Dendritic cell treated with granulocyte-macrophage colony-stimulating factor and Interleukin-4, amounts not matched to agents 40 ng/mL and 50 ng/mL, for 4 days (primary cell): ENCODE measurements around the gene TNIK.
A peak's percentile ranks its signal among the peaks of the same experiment; 100 is the strongest.

Source experiments
- H3K27ac Mint-ChIP-seq: one replicate; pipeline ENCODE4 v1.8.0; 2022; ENCODE audit warnings: mild to moderate bottlenecking, mixed read lengths
- H3K27me3 Mint-ChIP-seq: one replicate; pipeline ENCODE4 v1.8.0; 2022; ENCODE audit warnings: mild to moderate bottlenecking, mixed read lengths
- H3K36me3 Mint-ChIP-seq: one replicate; pipeline ENCODE4 v1.8.0; 2022; ENCODE audit warnings: low read depth, mixed read lengths
- H3K4me1 Mint-ChIP-seq: one replicate; pipeline ENCODE4 v1.8.0; 2022; ENCODE audit warnings: low read depth, mixed read lengths
- H3K4me3 Mint-ChIP-seq: one replicate; pipeline ENCODE4 v1.8.0; 2022; ENCODE audit warnings: mild to moderate bottlenecking, moderate library complexity, mixed read lengths
- H3K9me3 Mint-ChIP-seq: one replicate; pipeline ENCODE4 v1.8.0; 2022; ENCODE audit warnings: mixed read lengths
- intact Hi-C: fragments of 100-400 bp; cut with micrococcal nuclease; formaldehyde crosslinking; loops from one replicate; pipeline ENCODE4 v1.15.0; 2022

TNIK gene

GRCh38 chr3:171274222-171274621 is 186.0 kb downstream of the TNIK start:
- intact Hi-C loops: no loop called here
- Mint-ChIP-seq H3K27ac (no peak overlapping the region), H3K36me3 (no peaks in the 10 kb centered on the region), H3K4me1 (no peaks in the 10 kb centered on the region), H3K4me3 (no peak overlapping the region), H3K9me3 (no peaks in the 10 kb centered on the region), H3K27me3 (no peaks in the 10 kb centered on the region)

GRCh38 chr3:171270541-171270940 is 189.7 kb downstream of the TNIK start:
- peaks cover 16% of the 10 kb centered on the region for H3K4me1 Mint-ChIP-seq
- no peak overlapping the region for H3K27ac Mint-ChIP-seq
- intact Hi-C loops: no loop called here
- no peaks in the 10 kb centered on the region for H3K9me3 Mint-ChIP-seq
- no peaks in the 10 kb centered on the region for H3K27me3 Mint-ChIP-seq
- no peaks in the 10 kb centered on the region for H3K36me3 Mint-ChIP-seq
- no peak overlapping the region for H3K4me3 Mint-ChIP-seq

GRCh38 chr3:171269542-171269941 is 190.7 kb downstream of the TNIK start:
- Mint-ChIP-seq H3K27me3 (no peaks in the 10 kb centered on the region), H3K4me1 (peaks cover 16% of the 10 kb centered on the region), H3K4me3 (no peak overlapping the region), H3K27ac (no peak overlapping the region), H3K36me3 (no peaks in the 10 kb centered on the region), H3K9me3 (no peaks in the 10 kb centered on the region)
- intact Hi-C loops: no loop called here

GRCh38 chr3:171268677-171269076 is 191.5 kb downstream of the TNIK start:
- H3K4me1 Mint-ChIP-seq: peaks cover 16% of the 10 kb centered on the region
- intact Hi-C loops: no loop called here
- H3K4me3 Mint-ChIP-seq: no peak overlapping the region

GRCh38 chr3:171267104-171267503 is 193.1 kb downstream of the TNIK start:
- intact Hi-C loops: no loop called here
- no peak overlapping the region for H3K4me3 Mint-ChIP-seq
- H3K9me3 Mint-ChIP-seq: no peaks in the 10 kb centered on the region
- no peaks in the 10 kb centered on the region for H3K36me3 Mint-ChIP-seq
- H3K4me1 Mint-ChIP-seq: peaks cover 16% of the 10 kb centered on the region
- H3K27me3 Mint-ChIP-seq: no peaks in the 10 kb centered on the region
- H3K27ac Mint-ChIP-seq: no peak overlapping the region

More at GRCh38 chr3:171268677-171269076, 191.5 kb downstream of the TNIK start:
- H3K27me3 Mint-ChIP-seq: no peaks in the 10 kb centered on the region
- no peaks in the 10 kb centered on the region for H3K9me3 Mint-ChIP-seq
- H3K27ac Mint-ChIP-seq: peak overlapping the region; percentile 35
- H3K36me3 Mint-ChIP-seq: no peaks in the 10 kb centered on the region

- H3K9me3 Mint-ChIP-seq: no peaks in the 10 kb centered on the region
- H3K36me3 Mint-ChIP-seq: no peaks in the 10 kb centered on the region
- no peak overlapping the region for H3K27ac Mint-ChIP-seq
- no peaks in the 10 kb centered on the region for H3K27me3 Mint-ChIP-seq
- peaks cover 18% of the 10 kb centered on the region for H3K4me1 Mint-ChIP-seq
- intact Hi-C loops: no loop called here
- H3K4me3 Mint-ChIP-seq: no peak overlapping the region
Observed at GRCh38 chr3:171266740-171267073, 193.5 kb downstream of the TNIK start.

GRCh38 chr3:171266034-171266739 is 194.0 kb downstream of the TNIK start:
- Mint-ChIP-seq H3K27me3 (no peaks in the 10 kb centered on the region), H3K4me3 (no peak overlapping the region), H3K27ac (peak overlapping the region; percentile 47), H3K4me1 (peaks cover 23% of the 10 kb centered on the region), H3K36me3 (no peaks in the 10 kb centered on the region), H3K9me3 (no peaks in the 10 kb centered on the region)
- intact Hi-C loops: no loop called here

GRCh38 chr3:171264758-171265157 is 195.4 kb downstream of the TNIK start:
- Mint-ChIP-seq H3K36me3 (no peaks in the 10 kb centered on the region), H3K9me3 (no peaks in the 10 kb centered on the region), H3K27me3 (no peaks in the 10 kb centered on the region), H3K4me1 (peaks cover 27% of the 10 kb centered on the region), H3K27ac (no peak overlapping the region), H3K4me3 (no peak overlapping the region)
- intact Hi-C loops: no loop called here

- Mint-ChIP-seq H3K27me3 (no peaks in the 10 kb centered on the region), H3K4me3 (no peak overlapping the region), H3K36me3 (no peaks in the 10 kb centered on the region), H3K9me3 (no peaks in the 10 kb centered on the region), H3K4me1 (peaks cover 27% of the 10 kb centered on the region), H3K27ac (no peak overlapping the region)
- intact Hi-C loops: no loop called here
Observed at GRCh38 chr3:171262431-171262830, 197.8 kb downstream of the TNIK start.

- H3K9me3 Mint-ChIP-seq: no peaks in the 10 kb centered on the region
- no peaks in the 10 kb centered on the region for H3K27me3 Mint-ChIP-seq
- intact Hi-C loops: no loop called here
- H3K4me1 Mint-ChIP-seq: peaks cover 20% of the 10 kb centered on the region
- no peak overlapping the region for H3K4me3 Mint-ChIP-seq
- peak overlapping the region; percentile 5 for H3K27ac Mint-ChIP-seq
- H3K36me3 Mint-ChIP-seq: no peaks in the 10 kb centered on the region
Observed at GRCh38 chr3:171261487-171261886, 198.7 kb downstream of the TNIK start.

GRCh38 chr3:171260899-171261298 is 199.3 kb downstream of the TNIK start:
- Mint-ChIP-seq H3K36me3 (no peaks in the 10 kb centered on the region), H3K27me3 (no peaks in the 10 kb centered on the region), H3K9me3 (no peaks in the 10 kb centered on the region), H3K4me3 (no peak overlapping the region), H3K4me1 (peaks cover 14% of the 10 kb centered on the region), H3K27ac (peak overlapping the region; percentile 5)
- intact Hi-C loops: no loop called here

- intact Hi-C loops: no loop called here
- no peak overlapping the region for H3K4me3 Mint-ChIP-seq
- H3K27ac Mint-ChIP-seq: no peak overlapping the region
- no peaks in the 10 kb centered on the region for H3K36me3 Mint-ChIP-seq
- no peaks in the 10 kb centered on the region for H3K27me3 Mint-ChIP-seq
- H3K9me3 Mint-ChIP-seq: no peaks in the 10 kb centered on the region
- H3K4me1 Mint-ChIP-seq: peaks cover 11% of the 10 kb centered on the region
Observed at GRCh38 chr3:171260466-171260865, 199.7 kb downstream of the TNIK start.

GRCh38 chr3:171258316-171258715 is 201.9 kb downstream of the TNIK start:
- H3K36me3 Mint-ChIP-seq: no peaks in the 10 kb centered on the region
- H3K27me3 Mint-ChIP-seq: no peaks in the 10 kb centered on the region
- H3K9me3 Mint-ChIP-seq: no peaks in the 10 kb centered on the region
- peaks cover 11% of the 10 kb centered on the region for H3K4me1 Mint-ChIP-seq
- H3K4me3 Mint-ChIP-seq: no peak overlapping the region
- no peak overlapping the region for H3K27ac Mint-ChIP-seq
- intact Hi-C loops: no loop called here

GRCh38 chr3:171257251-171258203 is 202.7 kb downstream of the TNIK start:
- Mint-ChIP-seq H3K9me3 (no peaks in the 10 kb centered on the region), H3K27me3 (no peaks in the 10 kb centered on the region), H3K27ac (no peak overlapping the region), H3K36me3 (no peaks in the 10 kb centered on the region), H3K4me1 (peaks cover 11% of the 10 kb centered on the region), H3K4me3 (no peak overlapping the region)
- intact Hi-C loops: no loop called here
